HG02610 (cell line): ENCODE data around the gene KLRK1.
"Not testable (repeated sequence)": the region's sequence is repeated elsewhere in the genome, so short reads cannot be mapped to it uniquely, and the experiment has no call there.

Experiments used
- ATAC-seq: cut with Tn5 transposase; IDR thresholded peaks from one replicate; pipeline ENCODE4 v1.9.1; 2021; ENCODE audit warnings: mild to moderate bottlenecking, moderate library complexity; ENCODE audit not compliant: unreplicated experiment

Gene KLRK1

DNA sequence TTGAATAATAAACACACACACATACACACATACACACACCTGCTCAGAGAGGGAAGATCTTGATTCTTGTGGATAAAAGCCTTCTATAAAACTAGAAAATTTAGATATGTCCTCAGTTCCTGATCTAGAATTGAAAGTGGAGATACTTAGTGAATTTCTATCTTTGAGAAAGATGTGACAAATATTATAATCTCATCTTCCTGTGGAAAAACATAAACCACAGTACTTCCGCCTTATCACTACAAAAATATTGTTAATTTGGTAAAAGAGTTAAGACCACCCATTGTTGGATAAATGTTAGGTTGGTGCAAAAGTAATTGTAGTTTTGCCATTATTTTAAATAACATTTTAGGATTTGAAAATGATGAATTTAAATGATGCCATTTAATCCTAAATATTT is at the start of gene KLRK1:
TSS of gene KLRK1 (minus strand) at position 138 of the 400 bp plus-strand sequence. CDS start 1,231 bp downstream, outside the sequence.
- no peak for ATAC-seq

DNA sequence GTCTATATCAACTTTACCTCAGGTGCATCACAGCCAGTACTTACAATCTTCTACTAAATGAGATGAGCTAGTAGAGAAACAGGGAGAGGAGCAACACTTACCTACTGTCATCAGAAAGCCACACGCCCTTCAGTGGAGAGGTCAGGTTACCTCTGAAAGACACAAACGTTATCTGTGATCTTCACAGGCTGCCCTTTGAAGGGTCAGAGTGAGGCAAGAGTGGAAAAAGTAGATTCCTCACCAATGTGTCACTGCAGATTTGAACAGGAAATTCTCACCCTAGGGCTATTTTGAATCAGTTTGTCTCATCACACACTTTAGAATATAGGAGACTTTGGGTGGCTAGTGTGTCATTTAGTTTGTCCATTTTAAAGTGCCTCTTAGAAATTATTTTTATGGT is 47.8 kb upstream of the KLRK1 start:
- not testable (repeated sequence) for ATAC-seq

DNA sequence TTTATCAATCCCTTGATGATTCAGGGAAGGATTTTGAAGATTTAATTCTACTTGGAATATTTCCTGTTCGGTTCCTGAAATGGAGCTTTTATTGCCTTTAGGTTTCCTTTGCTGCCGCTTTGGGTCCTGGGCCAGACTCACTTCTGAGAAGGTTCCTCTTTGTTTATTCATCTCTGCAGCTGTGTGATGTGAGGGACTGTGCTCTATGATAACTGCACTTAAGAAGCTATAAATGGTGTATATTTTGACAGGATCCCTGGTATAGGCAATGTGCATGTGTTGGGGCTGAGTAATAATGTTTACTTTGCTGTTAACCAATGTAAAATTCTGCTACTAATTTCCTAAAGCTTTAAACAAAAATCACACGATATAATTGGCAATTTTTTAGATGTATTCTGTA is 46.0 kb upstream of the KLRK1 start, which contains the start of gene KLRC2:
TSS of gene KLRC2 (minus strand) at position 195 of the 400 bp plus-strand sequence. CDS start at position 171, 24 bp downstream.
- not testable (repeated sequence) for ATAC-seq

DNA sequence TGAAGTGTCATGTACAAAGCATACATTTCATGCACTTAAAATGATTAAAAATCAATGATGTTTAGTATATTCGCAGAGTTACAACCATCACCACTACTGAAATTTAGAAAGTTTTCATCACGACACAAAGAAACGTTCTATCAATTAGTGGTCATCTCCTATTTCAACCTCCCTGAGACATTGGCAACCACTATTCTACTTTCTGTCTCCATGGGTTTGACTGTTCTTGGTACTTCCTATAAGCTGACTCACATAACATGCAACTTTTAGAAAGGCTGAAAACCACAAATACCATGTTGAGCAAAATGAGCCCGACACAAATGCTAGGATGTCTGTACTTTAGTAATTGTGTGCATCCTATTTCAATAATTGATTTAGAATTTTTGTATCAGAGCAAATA is 40.8 kb upstream of the KLRK1 start:
- ATAC-seq, result not testable (repeated sequence)

DNA sequence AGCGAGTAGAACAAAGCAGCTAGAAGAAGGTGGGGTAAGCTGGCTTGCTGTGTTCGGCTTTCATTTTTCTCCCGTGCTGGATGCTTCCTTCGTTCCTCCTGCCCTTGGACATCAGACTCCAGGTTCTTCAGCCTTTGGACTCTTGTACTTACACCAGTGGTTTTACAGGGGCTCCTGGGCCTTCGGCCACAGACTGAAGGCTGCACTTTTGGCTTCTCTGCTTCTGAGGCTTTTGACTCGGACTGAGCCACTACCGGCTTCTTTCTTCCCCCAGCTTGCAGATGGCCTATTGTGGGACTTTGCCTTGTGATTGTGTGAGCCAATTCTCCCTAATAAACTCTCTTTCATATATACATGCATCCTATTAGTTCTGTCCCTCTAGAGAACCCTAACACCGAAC is 36.1 kb upstream of the KLRK1 start:
- not testable (repeated sequence) for ATAC-seq

DNA sequence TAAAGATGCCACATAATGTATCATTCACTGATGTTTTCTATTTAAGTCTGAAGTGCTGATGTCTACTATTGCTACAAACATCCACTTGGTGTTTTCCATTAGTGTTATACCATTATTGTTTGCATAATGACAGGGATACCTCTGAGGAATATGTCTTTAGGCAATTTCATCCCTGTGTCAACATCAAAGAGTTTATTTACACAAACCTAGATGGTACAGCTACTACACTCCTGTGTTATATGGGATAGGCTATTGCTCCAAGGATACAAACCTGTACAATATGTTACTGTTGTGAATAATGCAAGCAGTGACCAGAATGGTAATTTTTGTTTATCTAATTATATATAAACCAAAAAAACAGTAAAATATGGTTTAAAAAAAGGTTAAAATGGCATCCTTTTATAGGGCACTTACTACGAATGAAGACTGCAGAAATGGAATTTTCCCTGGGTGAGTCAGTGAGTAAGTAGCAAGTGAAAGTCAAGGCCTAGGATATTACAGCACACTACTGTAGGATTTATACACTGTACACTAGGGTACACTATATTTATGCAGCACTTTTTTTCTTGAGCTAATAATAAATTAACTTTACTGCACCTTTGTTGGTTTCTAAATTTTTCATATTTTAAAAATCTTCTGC is 34.5 kb upstream of the KLRK1 start:
- not testable (repeated sequence) for ATAC-seq

DNA sequence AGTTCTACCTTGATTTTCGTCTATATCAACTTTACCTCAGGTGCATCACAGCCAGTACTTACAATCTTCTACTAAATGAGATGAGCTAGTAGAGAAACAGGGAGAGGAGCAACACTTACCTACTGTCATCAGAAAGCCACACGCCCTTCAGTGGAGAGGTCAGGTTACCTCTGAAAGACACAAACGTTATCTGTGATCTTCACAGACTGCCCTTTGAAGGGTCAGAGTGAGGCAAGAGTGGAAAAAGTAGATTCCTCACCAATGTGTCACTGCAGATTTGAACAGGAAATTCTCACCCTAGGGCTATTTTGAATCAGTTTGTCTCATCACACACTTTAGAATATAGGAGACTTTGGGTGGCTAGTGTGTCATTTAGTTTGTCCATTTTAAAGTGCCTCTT is 32.3 kb upstream of the KLRK1 start:
- not testable (repeated sequence) for ATAC-seq

DNA sequence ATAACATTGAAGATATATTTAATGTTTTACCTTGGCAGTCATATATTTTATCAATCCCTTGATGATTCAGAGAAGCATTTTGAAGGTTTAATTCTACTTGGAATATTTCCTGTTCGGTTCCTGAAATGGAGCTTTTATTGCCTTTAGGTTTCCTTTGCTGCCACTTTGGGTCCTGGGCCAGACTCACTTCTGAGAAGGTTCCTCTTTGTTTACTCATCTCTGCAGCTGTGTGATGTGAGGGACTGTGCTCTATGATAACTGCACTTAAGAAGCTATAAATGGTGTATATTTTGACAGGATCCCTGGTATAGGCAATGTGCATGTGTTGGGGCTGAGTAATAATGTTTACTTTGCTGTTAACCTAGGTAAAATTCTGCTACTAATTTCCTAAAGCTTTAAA is 30.5 kb upstream of the KLRK1 start, which contains the start of gene KLRC3:
TSS of gene KLRC3 (minus strand) at position 262 of the 400 bp plus-strand sequence. CDS start at position 217, 45 bp downstream.
- ATAC-seq, result not testable (repeated sequence)

DNA sequence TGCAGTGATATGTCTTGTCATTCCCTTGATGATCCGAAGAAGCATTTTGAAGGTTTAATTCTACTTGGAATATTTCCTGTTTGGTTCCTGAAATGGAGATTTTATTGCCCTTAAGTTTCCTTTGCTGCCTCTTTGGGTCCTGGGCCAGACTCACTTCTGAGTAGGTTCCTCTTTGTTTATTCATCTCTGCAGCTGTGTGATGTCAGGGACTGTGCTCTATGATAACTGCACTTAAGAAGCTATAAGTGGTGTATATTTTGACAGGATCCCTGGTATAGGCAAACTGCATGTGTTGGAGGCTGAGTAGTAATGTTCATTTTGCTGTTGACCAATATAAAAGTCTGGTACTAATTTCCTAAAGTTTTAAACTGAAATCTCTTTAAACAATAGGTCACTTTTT is 19.6 kb upstream of the KLRK1 start, which contains the start of gene KLRC4:
TSS of gene KLRC4 (minus strand) at position 366 of the 400 bp plus-strand sequence. CDS start at position 184, 182 bp downstream.
- ATAC-seq, result no peak

GRCh38 chr12:10408842-10409241 is 19.0 kb upstream of the KLRK1 start:
- ATAC-seq, result no peak

- no peak for ATAC-seq
Observed at GRCh38 chr12:10406725-10407124, 16.9 kb upstream of the KLRK1 start.

DNA sequence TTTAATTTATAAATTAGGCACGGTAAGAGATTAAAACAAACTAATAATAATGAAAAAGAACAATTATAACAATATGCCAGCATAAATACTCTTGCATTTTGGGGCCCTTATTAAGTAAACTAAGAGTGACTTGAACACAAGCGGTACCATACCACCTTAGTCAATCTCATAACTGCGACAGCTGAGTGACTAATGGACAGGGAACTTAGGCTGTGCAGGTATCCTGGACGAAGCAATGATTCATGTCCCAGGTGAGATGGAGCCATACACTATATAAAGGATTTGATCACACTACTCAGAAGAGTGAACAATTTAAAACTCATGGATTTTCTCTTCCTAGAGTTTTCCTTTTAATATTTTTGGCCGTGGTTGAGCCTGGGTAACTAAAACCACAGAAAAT is 15.5 kb upstream of the KLRK1 start:
- ATAC-seq, result no peak

- ATAC-seq, result no peak
Observed at GRCh38 chr12:10404798-10405197, 15.0 kb upstream of the KLRK1 start.

DNA sequence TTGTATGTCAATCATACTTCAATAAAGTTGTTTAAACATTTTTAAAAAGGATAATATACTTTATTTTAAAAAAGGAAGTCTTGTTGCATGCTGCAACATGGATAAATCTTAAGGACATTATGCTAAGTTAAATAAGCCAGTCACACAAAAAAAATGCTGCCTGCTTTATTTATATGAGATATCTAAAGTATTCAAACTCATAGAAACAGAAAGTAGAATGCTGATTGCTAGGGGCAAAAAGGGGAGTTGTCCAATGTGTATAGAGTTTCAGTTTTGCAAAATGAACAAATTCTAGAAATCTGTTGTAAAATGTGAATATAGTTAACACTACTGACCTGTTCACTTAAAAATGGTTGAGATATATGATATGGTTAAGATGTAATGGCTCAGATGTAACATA is 11.0 kb upstream of the KLRK1 start:
- ATAC-seq, result no peak

GRCh38 chr12:10398168-10398567 is 8.3 kb upstream of the KLRK1 start:
- no peak for ATAC-seq

- ATAC-seq, result no peak
Observed at GRCh38 chr12:10397296-10397695, 7.5 kb upstream of the KLRK1 start.

GRCh38 chr12:10396176-10396575 is 6.3 kb upstream of the KLRK1 start:
- not testable (repeated sequence) for ATAC-seq

- peak; percentile 77 for ATAC-seq
Observed at GRCh38 chr12:10395390-10395998, 5.7 kb upstream of the KLRK1 start.

- not testable (repeated sequence) for ATAC-seq
Observed at GRCh38 chr12:10394531-10395152, 4.8 kb upstream of the KLRK1 start.

DNA sequence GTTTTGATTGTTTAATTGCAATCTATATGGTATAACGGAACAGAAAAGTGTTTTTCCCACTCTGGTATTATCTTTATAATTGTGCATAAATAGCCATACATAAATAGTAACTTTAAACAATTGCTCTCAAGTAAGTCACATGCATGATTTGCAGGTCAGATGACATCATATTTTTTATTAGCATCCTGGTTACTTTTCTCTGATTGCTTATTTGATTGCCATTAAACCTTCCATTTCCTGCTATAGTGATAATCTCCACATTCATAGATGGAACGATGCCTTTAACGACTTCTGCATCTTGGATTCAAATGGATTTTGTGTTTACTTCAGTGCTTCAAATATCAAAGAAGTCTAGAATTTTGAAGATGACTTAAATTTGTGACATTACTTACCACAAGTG is 3.5 kb upstream of the KLRK1 start:
- no peak for ATAC-seq

DNA sequence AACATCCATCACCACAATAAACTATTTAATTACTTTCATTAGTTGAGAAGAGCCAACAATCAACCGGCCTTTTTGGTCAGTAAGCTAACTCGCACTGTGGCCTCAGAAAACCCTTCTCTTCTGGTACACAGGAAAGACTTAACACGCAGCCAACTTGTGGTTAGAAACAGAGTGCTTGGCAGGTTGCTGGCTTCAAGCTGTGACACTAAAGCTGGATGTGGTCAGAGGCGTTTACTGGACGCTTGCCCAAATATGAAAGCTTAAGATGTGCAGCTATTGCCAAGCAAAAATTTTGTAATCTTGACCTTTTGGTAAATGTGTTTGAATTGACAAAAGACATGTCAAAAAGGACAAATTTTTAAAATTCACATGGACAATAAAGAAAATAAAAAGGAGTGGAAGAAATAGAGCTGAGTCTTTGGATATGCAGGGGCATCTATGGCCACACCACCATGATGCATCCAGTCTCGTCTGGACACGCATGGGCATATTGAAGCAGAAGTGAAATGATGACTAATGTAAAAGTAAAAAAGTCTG is 2.6 kb upstream of the KLRK1 start:
- ATAC-seq, result peak; percentile 72
